NCI-H1092 (cell line): ENCODE measurements around the gene EIF4B.

ENCODE experiments used
- DNase-seq: peaks from one replicate; lab custom pipeline; 2025; lab: John Stamatoyannopoulos, UW

EIF4B gene

GRCh38 chr12:53057816-53058500 is 51.7 kb downstream of the EIF4B start:
- no peak for DNase-seq

GRCh38 chr12:53058674-53059433 is 52.6 kb downstream of the EIF4B start:
- no peak for DNase-seq

GRCh38 chr12:53059434-53060063 is 53.3 kb downstream of the EIF4B start:
- no peak for DNase-seq

GRCh38 chr12:53060064-53060720 is 53.9 kb downstream of the EIF4B start:
- DNase-seq, result no peak

GRCh38 chr12:53060721-53061276 is 54.5 kb downstream of the EIF4B start:
- DNase-seq, result peak; percentile 46

GRCh38 chr12:53061404-53062010 is 55.3 kb downstream of the EIF4B start:
- DNase-seq, result peak; percentile 84

GRCh38 chr12:53062011-53062961 is 56.0 kb downstream of the EIF4B start:
- DNase-seq, result no peak

- DNase-seq, result no peak
These were observed 56.9 kb downstream of the EIF4B start for GRCh38 chr12:53062977-53063707.

GRCh38 chr12:53063708-53064612 is 57.7 kb downstream of the EIF4B start:
- no peak for DNase-seq

GRCh38 chr12:53064613-53065436 is 58.6 kb downstream of the EIF4B start:
- DNase-seq, result no peak

- DNase-seq, result no peak
These were observed 59.2 kb downstream of the EIF4B start for GRCh38 chr12:53065470-53065869.

GRCh38 chr12:53065975-53066931 is 60.0 kb downstream of the EIF4B start:
- DNase-seq, result peak; percentile 46

- no peak for DNase-seq
These were observed 61.1 kb downstream of the EIF4B start for GRCh38 chr12:53067074-53067992.

GRCh38 chr12:53067993-53068770 is 61.9 kb downstream of the EIF4B start:
- no peak for DNase-seq
